Measurements from ENCODE around the gene CASP8.
"Not testable (repeated sequence)": the region's sequence is repeated elsewhere in the genome, so short reads cannot be mapped to it uniquely, and the experiment has no call there.

Gene CASP8

GRCh38 chr2:201260302-201260800 lies at the start of gene CASP8:
Gene CASP8 (plus strand): TSS chr2:201260536. CDS start chr2:201266487, 5,951 bp downstream.
- DNase-seq, result peak; percentile 25 to 62 (median 53)

- DNase-seq, result no peak
Measured at GRCh38 chr2:201215963-201216362, 44.4 kb upstream of the CASP8 start.

- no peak for DNase-seq
Measured at GRCh38 chr2:201216918-201217317, 43.4 kb upstream of the CASP8 start.

GRCh38 chr2:201218780-201219179 lies 41.6 kb upstream of the CASP8 start:
- no peak for DNase-seq

GRCh38 chr2:201219328-201220096 lies 40.8 kb upstream of the CASP8 start:
- DNase-seq, result no peak

- no peak for DNase-seq
Measured at GRCh38 chr2:201220102-201220570, 40.2 kb upstream of the CASP8 start.

GRCh38 chr2:201223089-201224073 lies 37.0 kb upstream of the CASP8 start:
- DNase-seq, result no peak

GRCh38 chr2:201228271-201228911 lies 31.9 kb upstream of the CASP8 start:
- DNase-seq, result no peak

GRCh38 chr2:201228912-201229290 lies 31.4 kb upstream of the CASP8 start:
- DNase-seq, result peak in 2 of 6 experiments; percentile 25 to 26

GRCh38 chr2:201231781-201232466 lies 28.4 kb upstream of the CASP8 start:
- peak; percentile 68 to 93 (median 88) for DNase-seq

GRCh38 chr2:201232467-201232815 lies 27.9 kb upstream of the CASP8 start:
- no peak for DNase-seq

GRCh38 chr2:201233192-201233811 lies 27.0 kb upstream of the CASP8 start:
- peak; percentile 72 to 87 (median 86) for DNase-seq

GRCh38 chr2:201233812-201234662 lies 26.3 kb upstream of the CASP8 start:
- peak in 2 of 6 experiments; percentile 34 to 35 for DNase-seq

- peak in 1 of 6 experiments; percentile 34 for DNase-seq
Measured at GRCh38 chr2:201234663-201235135, 25.6 kb upstream of the CASP8 start.

GRCh38 chr2:201235860-201236811 lies 24.2 kb upstream of the CASP8 start:
- peak; percentile 10 to 79 (median 38) for DNase-seq

- no peak for DNase-seq
Measured at GRCh38 chr2:201237486-201238123, 22.7 kb upstream of the CASP8 start.

- DNase-seq, result not testable (repeated sequence)
Measured at GRCh38 chr2:201239167-201239935, 21.0 kb upstream of the CASP8 start.

Data from stimulated activated naive CD4-positive, alpha-beta T cell (primary cell).